ENCODE measurements around the gene ZP2. TPM values are rescaled to one million over a fixed set of nuclear protein-coding genes. Genes with fewer than 3 reads are reported as not detected.
A peak's percentile ranks its signal among the peaks of the same experiment; 100 is the strongest.

The ZP2 gene
- total and polyA plus RNA-seq, 9 of the 15 experiments (the other 6 are each of a cell fraction or from before 2014, with no cell fraction given) = not detected

DNA sequence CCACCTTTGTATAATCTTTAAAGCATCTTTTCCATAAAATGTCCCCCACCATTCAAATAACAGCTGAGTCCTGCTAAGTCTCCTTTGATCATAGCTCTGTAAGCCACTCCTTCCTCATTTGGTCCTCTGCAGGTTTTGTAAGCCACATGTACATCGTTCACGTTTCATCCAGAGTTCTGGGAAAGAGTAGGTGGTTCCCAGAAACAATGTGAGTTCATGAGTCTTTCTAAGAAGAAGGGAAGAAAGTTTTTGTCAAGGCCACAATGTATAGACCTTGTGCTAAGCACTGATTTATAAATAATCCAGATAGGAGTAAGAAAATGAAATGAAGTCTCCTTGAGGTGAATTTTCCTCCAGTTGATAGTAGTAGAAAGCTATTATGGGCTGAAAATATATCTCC lies 13.4 kb upstream of the ZP2 start (continued):
- TF ChIP-seq, protein P1, sequence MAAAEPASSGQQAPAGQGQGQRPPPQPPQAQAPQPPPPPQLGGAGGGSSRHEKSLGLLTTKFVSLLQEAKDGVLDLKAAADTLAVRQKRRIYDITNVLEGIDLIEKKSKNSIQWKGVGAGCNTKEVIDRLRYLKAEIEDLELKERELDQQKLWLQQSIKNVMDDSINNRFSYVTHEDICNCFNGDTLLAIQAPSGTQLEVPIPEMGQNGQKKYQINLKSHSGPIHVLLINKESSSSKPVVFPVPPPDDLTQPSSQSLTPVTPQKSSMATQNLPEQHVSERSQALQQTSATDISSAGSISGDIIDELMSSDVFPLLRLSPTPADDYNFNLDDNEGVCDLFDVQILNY (CRISPR knock-in tag; IDR thresholded peaks at IDR 0.05) = no peak
- TF ChIP-seq, protein P2, sequence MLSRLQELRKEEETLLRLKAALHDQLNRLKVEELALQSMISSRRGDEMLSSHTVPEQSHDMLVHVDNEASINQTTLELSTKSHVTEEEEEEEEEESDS (CRISPR knock-in tag; IDR thresholded peaks at IDR 0.05) = no peak
- no peak for TF ChIP-seq IRF2 (CRISPR knock-in tag; IDR thresholded peaks at IDR 0.05)
- TF ChIP-seq CTBP1 (IDR thresholded peaks at IDR 0.05; ENCODE audit: borderline replicate concordance) = peak; percentile 68; the same call in 1 of the 2 replicates
- TF ChIP-seq MCM2 (IDR thresholded peaks at IDR 0.05; ENCODE audit: low read depth) = no peak
- peak; percentile 68 for TF ChIP-seq BHLHE40 (IDR thresholded peaks at IDR 0.05; ENCODE audit: low read length)
- TF ChIP-seq HDAC1 (IDR thresholded peaks at IDR 0.05) = peak in 1 of 2 experiments; percentile 74; a peak in 2 of 4 replicates
- 0 out of 2 replicates have a peak, but pooled peaks have one; percentile 12 for TF ChIP-seq MYC (IDR thresholded peaks at IDR 0.05; ENCODE audit: low read depth, low read length)
- no peak for TF ChIP-seq MYC (CRISPR knock-in tag; IDR thresholded peaks at IDR 0.05; ENCODE audit: borderline replicate concordance, low read depth)

DNA sequence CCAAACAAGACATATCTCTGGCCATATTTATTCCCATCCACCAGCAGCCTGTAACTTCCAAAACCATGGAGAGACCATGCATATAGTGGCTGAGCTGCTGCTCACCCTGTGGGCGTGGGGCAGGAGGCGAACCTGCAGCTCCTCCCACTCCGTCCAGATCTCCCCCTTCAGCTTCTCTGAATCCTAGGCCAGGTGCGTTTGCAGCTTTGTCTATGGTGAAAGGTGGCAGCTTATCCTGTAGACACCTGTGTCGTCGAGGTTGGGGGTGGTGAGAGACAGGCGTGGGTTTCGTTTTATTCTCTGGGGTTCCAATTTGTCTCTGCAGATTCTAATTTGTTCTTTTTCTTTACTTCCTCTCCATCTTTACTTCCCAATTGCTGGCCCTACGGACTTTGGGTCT lies 12.4 kb upstream of the ZP2 start:
- no peak for ATAC-seq
- Histone ChIP-seq H3K36me3 (ENCODE audit: control insufficient read depth, insufficient read depth, low read length) (no peaks in the 10 kb centered on the region), H3K9ac (ENCODE audit: insufficient read depth in 1 of 2, low read depth in 2 of 2, low read length in 2 of 2) (no peak overlapping the region), H3K9me3 (replicated peaks; ENCODE audit: control insufficient read depth, insufficient read depth, low read depth, low read length) (no peaks in the 10 kb centered on the region), H3K27ac (ENCODE audit: extremely low read depth, low read depth, low read length) (no peak overlapping the region), H3K9me1 (ENCODE audit: control insufficient read depth, insufficient read depth, low read length) (no peaks in the 10 kb centered on the region), H3K4me3 (no peak overlapping the region), H4K20me1 (replicated peaks; ENCODE audit: control insufficient read depth, insufficient read depth, low read length) (no peaks in the 10 kb centered on the region), H3K27me3 (ENCODE audit: control insufficient read depth in 2 of 2, insufficient read depth in 2 of 2, low read length in 2 of 2) (peaks cover 3 to 6% of the 10 kb centered on the region in 2 experiments), H3K79me2 (ENCODE audit: control insufficient read depth, insufficient read depth, low read length) (no peaks in the 10 kb centered on the region), H3K4me2 (ENCODE audit: insufficient read depth, low read length) (no peak overlapping the region), H3K4me1 (replicated peaks in 1 of 2; ENCODE audit: control insufficient read depth in 2 of 2, insufficient read depth in 2 of 2, low read length in 2 of 2) (peaks cover 0 to 7% of the 10 kb centered on the region in 2 experiments; a peak in 2 of 5 replicates), H2AFZ (ENCODE audit: low read depth, low read length) (no peak overlapping the region)
- CTCF ChIA-PET (ENCODE audit: low intra/inter-chr PET ratio) = no interaction called here
- FAIRE-seq = no peak
- intact Hi-C loops (cut with micrococcal nuclease) (no loop called here), in situ Hi-C loops (cut with MboI) (no loop called here)
- BruUV-seq (replicated peaks) = no TSS peak
- no peak for DNase-seq (ENCODE audit: extremely low read depth in 1 of 4, low spot score in 3 of 4)
- 9% methylated on average over 9 of the region's 9 CpGs for WGBS (ENCODE audit: insufficient coverage, low coverage, missing lambda C conversion rate)
- POLR2A ChIA-PET = no interaction called here
- TF ChIP-seq TCFL5 (CRISPR knock-in tag; conservative IDR thresholded peaks at IDR 0.05) (no peak), ELF2 (CRISPR knock-in tag; IDR thresholded peaks at IDR 0.05) (no peak), ZBTB1 (CRISPR knock-in tag; IDR thresholded peaks at IDR 0.05; ENCODE audit: borderline replicate concordance, low read depth) (no peak), HMG20B (CRISPR knock-in tag; IDR thresholded peaks at IDR 0.05) (no peak), ATF7 (IDR thresholded peaks at IDR 0.05) (no peak), ZNF232 (CRISPR knock-in tag; IDR thresholded peaks at IDR 0.05) (no peak), U2AF2 (optimal IDR thresholded peaks at IDR 0.05; ENCODE audit: low read depth, low read length) (no peak)
- TF ChIP-seq, protein P3, sequence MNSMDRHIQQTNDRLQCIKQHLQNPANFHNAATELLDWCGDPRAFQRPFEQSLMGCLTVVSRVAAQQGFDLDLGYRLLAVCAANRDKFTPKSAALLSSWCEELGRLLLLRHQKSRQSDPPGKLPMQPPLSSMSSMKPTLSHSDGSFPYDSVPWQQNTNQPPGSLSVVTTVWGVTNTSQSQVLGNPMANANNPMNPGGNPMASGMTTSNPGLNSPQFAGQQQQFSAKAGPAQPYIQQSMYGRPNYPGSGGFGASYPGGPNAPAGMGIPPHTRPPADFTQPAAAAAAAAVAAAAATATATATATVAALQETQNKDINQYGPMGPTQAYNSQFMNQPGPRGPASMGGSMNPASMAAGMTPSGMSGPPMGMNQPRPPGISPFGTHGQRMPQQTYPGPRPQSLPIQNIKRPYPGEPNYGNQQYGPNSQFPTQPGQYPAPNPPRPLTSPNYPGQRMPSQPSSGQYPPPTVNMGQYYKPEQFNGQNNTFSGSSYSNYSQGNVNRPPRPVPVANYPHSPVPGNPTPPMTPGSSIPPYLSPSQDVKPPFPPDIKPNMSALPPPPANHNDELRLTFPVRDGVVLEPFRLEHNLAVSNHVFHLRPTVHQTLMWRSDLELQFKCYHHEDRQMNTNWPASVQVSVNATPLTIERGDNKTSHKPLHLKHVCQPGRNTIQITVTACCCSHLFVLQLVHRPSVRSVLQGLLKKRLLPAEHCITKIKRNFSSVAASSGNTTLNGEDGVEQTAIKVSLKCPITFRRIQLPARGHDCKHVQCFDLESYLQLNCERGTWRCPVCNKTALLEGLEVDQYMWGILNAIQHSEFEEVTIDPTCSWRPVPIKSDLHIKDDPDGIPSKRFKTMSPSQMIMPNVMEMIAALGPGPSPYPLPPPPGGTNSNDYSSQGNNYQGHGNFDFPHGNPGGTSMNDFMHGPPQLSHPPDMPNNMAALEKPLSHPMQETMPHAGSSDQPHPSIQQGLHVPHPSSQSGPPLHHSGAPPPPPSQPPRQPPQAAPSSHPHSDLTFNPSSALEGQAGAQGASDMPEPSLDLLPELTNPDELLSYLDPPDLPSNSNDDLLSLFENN (IDR thresholded peaks at IDR 0.05; ENCODE audit: low read depth in 2 of 2, low read length in 2 of 2) = no peak
- TF ChIP-seq, protein P4, sequence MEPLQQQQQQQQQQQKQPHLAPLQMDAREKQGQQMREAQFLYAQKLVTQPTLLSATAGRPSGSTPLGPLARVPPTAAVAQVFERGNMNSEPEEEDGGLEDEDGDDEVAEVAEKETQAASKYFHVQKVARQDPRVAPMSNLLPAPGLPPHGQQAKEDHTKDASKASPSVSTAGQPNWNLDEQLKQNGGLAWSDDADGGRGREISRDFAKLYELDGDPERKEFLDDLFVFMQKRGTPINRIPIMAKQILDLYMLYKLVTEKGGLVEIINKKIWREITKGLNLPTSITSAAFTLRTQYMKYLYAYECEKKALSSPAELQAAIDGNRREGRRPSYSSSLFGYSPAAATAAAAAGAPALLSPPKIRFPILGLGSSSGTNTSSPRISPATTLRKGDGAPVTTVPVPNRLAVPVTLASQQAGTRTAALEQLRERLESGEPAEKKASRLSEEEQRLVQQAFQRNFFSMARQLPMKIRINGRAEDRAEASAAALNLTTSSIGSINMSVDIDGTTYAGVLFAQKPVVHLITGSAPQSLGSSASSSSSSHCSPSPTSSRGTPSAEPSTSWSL (CRISPR knock-in tag; IDR thresholded peaks at IDR 0.05; ENCODE audit: borderline replicate concordance) = no peak
